ENCODE data around the gene CNTRL. TPM values are rescaled to one million over a fixed set of nuclear protein-coding genes. Genes with fewer than 3 reads are reported as not detected.

CNTRL gene
- total and polyA plus RNA-seq, 2 of the 8 experiments (the other 6 are each of a cell fraction or from before 2014, with no cell fraction given) = 5.1 to 13.9 TPM

GRCh38 chr9:121038804-121039203 is 36.0 kb upstream of the CNTRL start (continued):
- no peak for TF ChIP-seq PHF8 (conservative IDR thresholded peaks at IDR 0.05; ENCODE audit: low read depth, low read length)
